Measurements from ENCODE around the gene PEAK1. TPM values are rescaled to one million over a fixed set of nuclear protein-coding genes. Genes with fewer than 3 reads are reported as not detected.
"Not testable (repeated sequence)": the region's sequence is repeated elsewhere in the genome, so short reads cannot be mapped to it uniquely, and the experiment has no call there.

The PEAK1 gene
- total RNA-seq, 1 donor from 2014 or later: 27.7 TPM

DNA sequence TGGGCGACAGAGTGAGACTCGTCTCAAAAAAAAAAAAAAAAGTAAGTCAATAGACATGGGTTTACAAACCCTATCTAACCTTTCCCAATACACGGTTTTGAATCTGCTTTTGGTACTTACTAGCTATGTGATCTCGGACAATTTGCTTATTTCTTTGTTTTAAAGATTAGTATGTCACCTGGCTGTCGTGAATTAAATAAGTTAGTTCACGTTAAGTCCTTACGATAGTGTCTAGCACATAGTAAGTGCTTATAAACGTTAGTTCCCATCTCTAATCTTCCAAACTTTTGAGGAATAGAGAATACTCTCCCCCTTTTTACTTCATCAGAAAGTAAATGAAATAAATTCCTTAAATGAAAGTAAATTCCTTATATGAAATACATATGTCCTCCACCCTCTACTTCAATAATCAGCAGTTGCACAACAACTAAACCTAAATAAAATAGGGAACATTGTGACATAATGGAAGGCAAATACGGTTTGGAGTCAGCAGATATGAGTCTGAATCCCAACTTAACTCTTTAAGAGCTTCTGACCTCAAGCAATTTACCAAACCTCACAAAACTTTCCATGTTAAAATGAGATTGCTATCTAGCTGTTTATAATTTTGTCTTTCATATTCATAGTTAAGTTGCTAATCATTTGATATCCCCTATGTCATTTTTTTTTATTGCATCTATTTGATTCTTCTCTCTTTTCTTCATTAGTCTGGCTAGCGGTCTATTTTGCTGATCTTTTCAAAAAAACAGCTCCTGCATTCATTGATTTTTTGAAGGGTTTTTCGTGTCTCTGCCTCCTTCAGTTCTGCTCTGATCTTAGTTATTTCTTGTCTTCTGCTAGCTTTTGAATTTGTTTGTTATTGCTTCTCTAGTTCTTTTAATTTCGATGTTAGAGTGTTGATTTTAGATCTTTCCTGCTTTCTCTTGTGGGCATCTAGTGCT is 134.6 kb downstream of the PEAK1 start:
- no peak for TF ChIP-seq POLR2A (IDR thresholded peaks at IDR 0.05)
- no peak for TF ChIP-seq POLR2AphosphoS5 (IDR thresholded peaks at IDR 0.05; ENCODE audit: insufficient read depth in 1 of 2, low read depth in 1 of 2)
- TF ChIP-seq, protein P1, sequence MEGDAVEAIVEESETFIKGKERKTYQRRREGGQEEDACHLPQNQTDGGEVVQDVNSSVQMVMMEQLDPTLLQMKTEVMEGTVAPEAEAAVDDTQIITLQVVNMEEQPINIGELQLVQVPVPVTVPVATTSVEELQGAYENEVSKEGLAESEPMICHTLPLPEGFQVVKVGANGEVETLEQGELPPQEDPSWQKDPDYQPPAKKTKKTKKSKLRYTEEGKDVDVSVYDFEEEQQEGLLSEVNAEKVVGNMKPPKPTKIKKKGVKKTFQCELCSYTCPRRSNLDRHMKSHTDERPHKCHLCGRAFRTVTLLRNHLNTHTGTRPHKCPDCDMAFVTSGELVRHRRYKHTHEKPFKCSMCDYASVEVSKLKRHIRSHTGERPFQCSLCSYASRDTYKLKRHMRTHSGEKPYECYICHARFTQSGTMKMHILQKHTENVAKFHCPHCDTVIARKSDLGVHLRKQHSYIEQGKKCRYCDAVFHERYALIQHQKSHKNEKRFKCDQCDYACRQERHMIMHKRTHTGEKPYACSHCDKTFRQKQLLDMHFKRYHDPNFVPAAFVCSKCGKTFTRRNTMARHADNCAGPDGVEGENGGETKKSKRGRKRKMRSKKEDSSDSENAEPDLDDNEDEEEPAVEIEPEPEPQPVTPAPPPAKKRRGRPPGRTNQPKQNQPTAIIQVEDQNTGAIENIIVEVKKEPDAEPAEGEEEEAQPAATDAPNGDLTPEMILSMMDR (IDR thresholded peaks at IDR 0.05): no peak
- no peak for DNase-seq (ENCODE audit: extremely low spot score in 2 of 2)
- H3K9me3 ChIP-seq: no peaks in the 10 kb centered on the region
- no peak overlapping the region for H3K27ac ChIP-seq
- intact Hi-C loops (cut with DNase I): no loop called here
- no peaks in the 10 kb centered on the region for H3K27me3 ChIP-seq
- H3K4me3 ChIP-seq: no peak overlapping the region
- H3K36me3 ChIP-seq: no peaks in the 10 kb centered on the region
- peaks cover 12% of the 10 kb centered on the region for H3K4me1 ChIP-seq

GRCh38 chr15:77282333-77282732 is 137.6 kb downstream of the PEAK1 start:
- no peak for DNase-seq (ENCODE audit: extremely low spot score in 2 of 2)
- Histone ChIP-seq H3K4me1 (peaks cover 7% of the 10 kb centered on the region), H3K36me3 (no peaks in the 10 kb centered on the region), H3K9me3 (no peaks in the 10 kb centered on the region), H3K4me3 (no peak overlapping the region), H3K27me3 (no peaks in the 10 kb centered on the region), H3K27ac (peak overlapping the region; percentile 19)
- intact Hi-C loops (cut with DNase I): no loop called here
- no peak for TF ChIP-seq POLR2AphosphoS5 (IDR thresholded peaks at IDR 0.05; ENCODE audit: insufficient read depth in 1 of 2, low read depth in 1 of 2)
- no peak for TF ChIP-seq POLR2A (IDR thresholded peaks at IDR 0.05)
- TF ChIP-seq, protein P1 (IDR thresholded peaks at IDR 0.05): no peak

DNA sequence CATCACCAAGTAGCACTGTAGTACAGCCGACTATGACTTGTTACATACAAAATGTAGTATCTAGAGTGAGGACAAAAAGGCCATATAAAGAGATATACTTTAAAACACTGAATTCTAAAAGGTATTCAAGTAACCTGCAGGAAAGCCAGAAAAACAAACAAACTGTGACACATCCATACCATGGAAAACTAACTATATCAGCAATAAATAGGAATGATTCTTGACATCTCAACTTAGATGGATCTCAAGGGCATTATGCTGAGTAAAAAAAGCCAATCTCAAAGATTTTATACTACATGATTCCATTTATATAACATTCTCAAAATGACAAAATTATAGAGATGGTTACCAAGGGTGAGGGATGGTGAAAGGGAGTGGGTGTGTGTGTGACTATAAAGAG is 143.0 kb downstream of the PEAK1 start:
- H3K9me3 ChIP-seq: no peaks in the 10 kb centered on the region
- H3K36me3 ChIP-seq: no peaks in the 10 kb centered on the region
- H3K27me3 ChIP-seq: no peaks in the 10 kb centered on the region
- no peak overlapping the region for H3K4me3 ChIP-seq
- intact Hi-C loops (cut with DNase I): no loop called here
- H3K27ac ChIP-seq: no peak overlapping the region
- no peak for TF ChIP-seq POLR2AphosphoS5 (IDR thresholded peaks at IDR 0.05; ENCODE audit: insufficient read depth in 1 of 2, low read depth in 1 of 2)
- TF ChIP-seq, protein P1 (IDR thresholded peaks at IDR 0.05): no peak
- TF ChIP-seq POLR2A (IDR thresholded peaks at IDR 0.05): no peak
- no peak for DNase-seq (ENCODE audit: extremely low spot score in 2 of 2)
- peaks cover 4% of the 10 kb centered on the region for H3K4me1 ChIP-seq

DNA sequence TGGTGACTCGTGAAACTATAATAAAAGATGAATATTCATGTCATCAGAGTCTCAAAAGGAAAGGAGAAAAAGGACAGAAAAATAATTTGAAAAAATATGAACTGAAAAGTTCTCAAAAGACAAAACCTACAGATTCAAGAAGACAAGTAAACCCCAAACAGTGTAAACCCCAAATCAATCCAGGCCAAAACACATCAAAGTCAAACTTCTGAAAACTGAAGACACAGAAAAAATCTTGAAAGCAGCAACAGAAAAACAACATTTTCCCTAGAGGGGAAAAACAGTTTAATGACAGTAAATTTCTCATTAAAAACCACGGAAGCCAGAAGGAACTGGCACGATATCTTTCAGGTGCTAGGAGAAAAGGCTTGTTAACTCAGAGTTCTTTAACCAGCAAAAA is 143.8 kb downstream of the PEAK1 start:
- Histone ChIP-seq H3K4me3 (no peak overlapping the region), H3K4me1 (no peaks in the 10 kb centered on the region), H3K27ac (no peak overlapping the region), H3K36me3 (no peaks in the 10 kb centered on the region), H3K27me3 (no peaks in the 10 kb centered on the region), H3K9me3 (no peaks in the 10 kb centered on the region)
- TF ChIP-seq POLR2A (IDR thresholded peaks at IDR 0.05): no peak
- TF ChIP-seq, protein P1 (IDR thresholded peaks at IDR 0.05): no peak
- no peak for TF ChIP-seq POLR2AphosphoS5 (IDR thresholded peaks at IDR 0.05; ENCODE audit: insufficient read depth in 1 of 2, low read depth in 1 of 2)
- no peak for DNase-seq (ENCODE audit: extremely low spot score in 2 of 2)
- intact Hi-C loops (cut with DNase I): no loop called here

GRCh38 chr15:77273136-77273535 is 146.8 kb downstream of the PEAK1 start:
- H3K27ac ChIP-seq; H3K4me3 ChIP-seq; H3K27me3 ChIP-seq; H3K4me1 ChIP-seq; H3K36me3 ChIP-seq; intact Hi-C loops (cut with DNase I); DNase-seq (ENCODE audit: extremely low spot score in 2 of 2); H3K9me3 ChIP-seq: not testable (repeated sequence)

Measured in vagina (tissue), 2 donors.